IMR-90 (cell line): Measurements from ENCODE around the gene BRAT1. TPM values are rescaled to one million over a fixed set of nuclear protein-coding genes. Genes with fewer than 3 reads are reported as not detected.
A peak's percentile ranks its signal among the peaks of the same experiment; 100 is the strongest.

ENCODE experiments used
- ATAC-seq: fragments of 200-7000 bp; cut with Tn5 transposase; 2 replicates; pipeline ENCODE4 v1.9.1; 2020; ENCODE audit warnings: low read depth, mild to moderate bottlenecking, moderate library complexity
- BruUV-seq: library from RNA; stranded (reverse); fragments of 400-500 nt; replicated peaks from 2 replicates; lab custom pipeline; 2021; lab: Mats Ljungman, UMichigan
- CTCF ChIA-PET: fragments of 300-600 bp; formaldehyde crosslinking; extraction: SDS; loops from one replicate; lab custom pipeline; 2021; ENCODE audit warnings: antibody characterized with exemption; lab: Yijun Ruan, JAX
- POLR2A ChIA-PET: fragments of 300-600 bp; sonication (Branson Sonifier 250); formaldehyde crosslinking; loops from one replicate; lab custom pipeline; 2022; ENCODE audit warnings: antibody characterized with exemption; ENCODE audit not compliant: unreplicated experiment; lab: Charles Lee
- DNase-seq: peaks from one replicate; pipeline ENCODE4 v3.0.0; 2013
- H2AFZ ChIP-seq: replicated peaks from 2 replicates; pipeline ENCODE3; 2013; ENCODE audit warnings: low read length, mild to moderate bottlenecking; ENCODE audit not compliant: poor library complexity
- H2AK5ac ChIP-seq: 2 replicates; pipeline ENCODE4 v1.6.1; 2013; ENCODE audit warnings: low read depth, low read length, inconsistent platforms
- H2AK9ac ChIP-seq: replicated peaks from 2 replicates; pipeline ENCODE3; 2013; ENCODE audit warnings: mild to moderate bottlenecking, low read depth, low read length, moderate library complexity; ENCODE audit not compliant: poor library complexity
- H2BK120ac ChIP-seq: 2 replicates; pipeline ENCODE4 v1.6.1; 2013; ENCODE audit warnings: low read depth, low read length, inconsistent platforms
- H2BK15ac ChIP-seq: 3 replicates; pipeline ENCODE4 v1.6.1; 2013; ENCODE audit warnings: low read depth, low read length, inconsistent platforms
- H2BK20ac ChIP-seq: 2 replicates; pipeline ENCODE4 v1.6.1; 2013; ENCODE audit warnings: low read depth, mild to moderate bottlenecking, inconsistent platforms, low read length, moderate library complexity
- H2BK5ac ChIP-seq: 2 replicates; pipeline ENCODE4 v1.6.1; 2013; ENCODE audit warnings: mild to moderate bottlenecking, low read depth, low read length, inconsistent platforms; ENCODE audit not compliant: poor library complexity, severe bottlenecking
- H3K14ac ChIP-seq: replicated peaks from 2 replicates; pipeline ENCODE4 v1.6.1; 2013; ENCODE audit warnings: low read depth, low read length, inconsistent platforms
- H3K18ac ChIP-seq: 2 replicates; pipeline ENCODE4 v1.6.1; 2013; ENCODE audit warnings: low read depth, low read length, control low read depth
- H3K23ac ChIP-seq: 2 replicates; pipeline ENCODE4 v1.6.1; 2013; ENCODE audit warnings: low read depth, low read length, inconsistent platforms
- H3K27ac ChIP-seq: 2 replicates; pipeline ENCODE4 v1.5.1; 2013; ENCODE audit warnings: mild to moderate bottlenecking, control low read depth, low read length; ENCODE audit not compliant: insufficient read depth
- H3K27me3 ChIP-seq: 2 replicates; pipeline ENCODE4 v1.6.1; 2013; ENCODE audit warnings: low read length; ENCODE audit not compliant: control insufficient read depth, insufficient read depth
- H3K36me3 ChIP-seq: 2 replicates; pipeline ENCODE4 v1.6.1; 2013; ENCODE audit warnings: low read length, mixed read lengths; ENCODE audit not compliant: control insufficient read depth, insufficient read depth
- H3K4ac ChIP-seq: 2 replicates; pipeline ENCODE4 v1.6.1; 2013; ENCODE audit warnings: low read depth, low read length, inconsistent platforms
- H3K4me1 ChIP-seq: 2 replicates; pipeline ENCODE4 v1.6.1; 2013; ENCODE audit warnings: low read length, mixed read lengths; ENCODE audit not compliant: control insufficient read depth, insufficient read depth
- H3K4me2 ChIP-seq: 2 replicates; pipeline ENCODE4 v1.6.1; 2013; ENCODE audit warnings: low read depth, mild to moderate bottlenecking, control low read depth, low read length, moderate library complexity
- H3K4me3 ChIP-seq: 2 replicates; pipeline ENCODE4 v1.5.1; 2013; ENCODE audit warnings: low read depth, mild to moderate bottlenecking, control low read depth, low read length, moderate library complexity; ENCODE audit not compliant: insufficient read depth
- H3K56ac ChIP-seq: 2 replicates; pipeline ENCODE4 v1.6.1; 2013; ENCODE audit warnings: low read length, inconsistent platforms; ENCODE audit not compliant: insufficient read depth; ENCODE audit errors: extremely low read depth
- H3K79me1 ChIP-seq, 2 experiments: 2 replicates each; pipeline ENCODE4 v1.6.1; 2013; ENCODE audit warnings: low read length in 2 of 2, inconsistent platforms in 1 of 2, low read depth in 1 of 2
- H3K9ac ChIP-seq: 2 replicates; pipeline ENCODE4 v1.6.1; 2013; ENCODE audit warnings: low read depth, low read length, control low read depth
- H3K9me1 ChIP-seq: 2 replicates; pipeline ENCODE4 v1.6.1; 2013; ENCODE audit warnings: low read length, inconsistent platforms; ENCODE audit not compliant: insufficient read depth
- H3K9me3 ChIP-seq: 2 replicates; pipeline ENCODE4 v1.6.1; 2013; ENCODE audit warnings: low read length; ENCODE audit not compliant: control insufficient read depth, insufficient read depth
- H4K20me1 ChIP-seq: 2 replicates; pipeline ENCODE4 v1.6.1; 2013; ENCODE audit warnings: low read length, inconsistent platforms; ENCODE audit not compliant: insufficient read depth
- H4K5ac ChIP-seq: 2 replicates; pipeline ENCODE4 v1.6.1; 2013; ENCODE audit warnings: mild to moderate bottlenecking, low read depth, low read length, control low read depth
- H4K8ac ChIP-seq, 2 experiments: 2 replicates each; pipeline ENCODE4 v1.6.1; 2013; ENCODE audit warnings: low read depth in 2 of 2, low read length in 2 of 2, control low read depth in 1 of 2, inconsistent platforms in 1 of 2
- H4K91ac ChIP-seq: 2 replicates; pipeline ENCODE4 v1.6.1; 2013; ENCODE audit warnings: low read depth, low read length, inconsistent platforms; ENCODE audit not compliant: insufficient read depth
- CEBPB ChIP-seq: IDR thresholded peaks from 2 replicates; pipeline ENCODE4 v1.6.1; 2012; ENCODE audit warnings: low read depth, low read length, improper control_type of control experiment
- WGBS, 2 experiments: methylation state at CpG; one replicate each; pipeline versions ENCODE4 v1.1.5 to v1.1.7; 2013; ENCODE audit warnings: missing lambda C conversion rate in 2 of 2; ENCODE audit not compliant: insufficient read length in 1 of 2; ENCODE audit errors: extremely low coverage in 2 of 2; 5-methylcytosine and 5-hydroxymethylcytosine counted together
- dilution Hi-C: fragments of 300-500 bp; cut with HindIII; formaldehyde crosslinking; loops from one replicate; pipeline ENCODE4 v1.14.3; 2018; ENCODE audit warnings: low sequenced_read_pairs; ENCODE audit not compliant: unreplicated experiment
- in situ Hi-C: fragments of 300-500 bp; cut with MboI; formaldehyde crosslinking; loops from 3 replicates; pipeline ENCODE4 v1.14.3; 2019; ENCODE audit warnings: low sequenced_read_pairs, inconsistent platforms, mixed read lengths
- intact Hi-C: fragments of 100-400 bp; cut with micrococcal nuclease; formaldehyde crosslinking; loops from 2 replicates; pipeline ENCODE4 v1.10.0; 2022
- polyA plus RNA-seq, 3 experiments: library from polyadenylated mRNA; depleted of rRNA; stranded (reverse); fragments of >200 nt; gene quantifications; 2 replicates each; pipeline ENCODE4 v1.2.3, GENCODE V29; 2012; ENCODE audit warnings: low replicate concordance in 1 of 3
- total RNA-seq: library from RNA; depleted of rRNA; stranded (reverse); fragments of >200 nt; gene quantifications from 2 replicates; pipeline ENCODE4 v1.2.3, GENCODE V29; 2012
- TF ChIP-seq, protein P1 (sequence below): fragments of 150-350 bp; IDR thresholded peaks from 2 replicates; pipeline ENCODE4 v1.6.1; 2017; ENCODE audit warnings: mild to moderate bottlenecking, antibody characterized with exemption, low read length, low read depth

The BRAT1 gene
- total and polyA plus RNA-seq, 2 of the 4 experiments (the other 2 are of a cell fraction), result 6.8 to 21.9 TPM

- WGBS, 2 experiments, result 74% methylated on average over 3 of the region's 17 CpGs; no CpG with 5 or more reads in 1 of the 2 experiments
- Histone ChIP-seq H3K4me3 (no peak overlapping the region), H2BK20ac (no peak overlapping the region), H3K4me1 (peaks cover 26% of the 10 kb centered on the region), H3K4me2 (no peak overlapping the region), H3K14ac (no peak overlapping the region), H4K5ac (no peak overlapping the region), H2AFZ (peak overlapping the region; percentile 8), H3K18ac (no peak overlapping the region), H3K23ac (no peak overlapping the region), H3K4ac (no peak overlapping the region), H3K9me1 (peaks cover 9% of the 10 kb centered on the region), H3K79me1 (peaks cover 0 to 8% of the 10 kb centered on the region in 2 experiments; a peak in 2 of 4 replicates), H2BK120ac (no peak overlapping the region), H4K91ac (no peak overlapping the region), H2BK5ac (no peak overlapping the region), H3K9me3 (no peaks in the 10 kb centered on the region), H3K56ac (no peak overlapping the region), H4K8ac (no peak overlapping the region), H2AK9ac (peak overlapping the region; percentile 1), H2AK5ac (no peak overlapping the region), H3K27ac (no peak overlapping the region), H3K9ac (no peak overlapping the region), H3K27me3 (no peaks in the 10 kb centered on the region), H3K36me3 (no peaks in the 10 kb centered on the region), H4K20me1 (0 out of 2 replicates have a peak, but pooled peaks cover 9% of the 10 kb centered on the region), H2BK15ac (no peak overlapping the region)
- POLR2A ChIA-PET, result no interaction called here
- in situ Hi-C loops, result no loop called here
- ATAC-seq (no peak), DNase-seq (no peak)
- peak; percentile 45; the same call in 1 of the 2 replicates for TF ChIP-seq CEBPB
- TF ChIP-seq, protein P1, sequence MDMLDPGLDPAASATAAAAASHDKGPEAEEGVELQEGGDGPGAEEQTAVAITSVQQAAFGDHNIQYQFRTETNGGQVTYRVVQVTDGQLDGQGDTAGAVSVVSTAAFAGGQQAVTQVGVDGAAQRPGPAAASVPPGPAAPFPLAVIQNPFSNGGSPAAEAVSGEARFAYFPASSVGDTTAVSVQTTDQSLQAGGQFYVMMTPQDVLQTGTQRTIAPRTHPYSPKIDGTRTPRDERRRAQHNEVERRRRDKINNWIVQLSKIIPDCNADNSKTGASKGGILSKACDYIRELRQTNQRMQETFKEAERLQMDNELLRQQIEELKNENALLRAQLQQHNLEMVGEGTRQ, result no peak
- intact Hi-C loops, result no loop called here
- CTCF ChIA-PET, result no interaction called here
- BruUV-seq, result no TSS peak
- dilution Hi-C loops, result no loop called here
These were observed 33.3 kb downstream of the BRAT1 start for GRCh38 chr7:2521952-2522591.
